ENCODE results near the gene NDUFS8. TPM values are rescaled to one million over a fixed set of nuclear protein-coding genes. Genes with fewer than 3 reads are reported as not detected.

The NDUFS8 gene
- total RNA-seq, 4 donors from 2014 or later = 112 to 192 (median 135) TPM

GRCh38 chr11:68014157-68014946 lies 16.1 kb upstream of the NDUFS8 start:
- intact Hi-C loops (cut with DNase I) = no loop called here
- H3K9me3 ChIP-seq = no peaks in the 10 kb centered on the region
- H3K4me3 ChIP-seq = peak overlapping the region in 1 of 4 donors; percentile 23
- H3K36me3 ChIP-seq = no peaks in the 10 kb centered on the region
- peaks cover 34 to 92% (median 51%) of the 10 kb centered on the region in 3 donors for H3K4me1 ChIP-seq
- TF ChIP-seq CTCF (IDR thresholded peaks at IDR 0.05) (no peak), POLR2A (IDR thresholded peaks at IDR 0.05) (peak in 1 of 4 donors; percentile 10)
- H3K27ac ChIP-seq = peak overlapping the region; percentile 80 to 95 (median 86)
- no peaks in the 10 kb centered on the region for H3K27me3 ChIP-seq
- no peak for DNase-seq
- 19 to 26% methylated on average over 8 to 12 of the region's 16 CpGs for WGBS, 2 donors

GRCh38 chr11:68014947-68015447 lies 15.5 kb upstream of the NDUFS8 start:
- no peak overlapping the region for H3K4me3 ChIP-seq
- H3K4me1 ChIP-seq = peaks cover 29 to 92% (median 46%) of the 10 kb centered on the region in 3 donors
- no peak for DNase-seq
- TF ChIP-seq POLR2A (IDR thresholded peaks at IDR 0.05) (no peak), CTCF (IDR thresholded peaks at IDR 0.05) (no peak)
- no peaks in the 10 kb centered on the region for H3K9me3 ChIP-seq
- no peaks in the 10 kb centered on the region for H3K27me3 ChIP-seq
- H3K27ac ChIP-seq = peak overlapping the region; percentile 80 to 95 (median 86)
- 88 to 100% methylated on average over 2 to 9 of the region's 19 CpGs for WGBS, 2 donors
- H3K36me3 ChIP-seq = no peaks in the 10 kb centered on the region
- intact Hi-C loops (cut with DNase I) = no loop called here

- TF ChIP-seq CTCF (IDR thresholded peaks at IDR 0.05) = no peak
- TF ChIP-seq POLR2A (IDR thresholded peaks at IDR 0.05) = no peak
- intact Hi-C loops (cut with DNase I) = no loop called here
- H3K36me3 ChIP-seq = no peaks in the 10 kb centered on the region
- peak overlapping the region in 2 of 4 donors; percentile 80 to 88 for H3K27ac ChIP-seq
- peaks cover 24 to 92% (median 41%) of the 10 kb centered on the region in 3 donors for H3K4me1 ChIP-seq
- DNase-seq = no peak
- no peak overlapping the region for H3K4me3 ChIP-seq
- no peaks in the 10 kb centered on the region for H3K9me3 ChIP-seq
- 95 to 99% methylated on average over 4 to 8 of the region's 8 CpGs for WGBS, 2 donors
- H3K27me3 ChIP-seq = no peaks in the 10 kb centered on the region
These were observed 15.0 kb upstream of the NDUFS8 start for GRCh38 chr11:68015467-68015866.

GRCh38 chr11:68016161-68016903 lies 14.1 kb upstream of the NDUFS8 start:
- DNase-seq = no peak
- Histone ChIP-seq H3K4me3 (no peak overlapping the region), H3K36me3 (no peaks in the 10 kb centered on the region), H3K9me3 (no peaks in the 10 kb centered on the region), H3K27ac (peak overlapping the region in 3 of 4 donors; percentile 57 to 59 (median 57)), H3K27me3 (no peaks in the 10 kb centered on the region), H3K4me1 (peaks cover 16 to 91% (median 39%) of the 10 kb centered on the region in 3 donors)
- TF ChIP-seq POLR2A (IDR thresholded peaks at IDR 0.05) (no peak), CTCF (IDR thresholded peaks at IDR 0.05) (no peak)
- intact Hi-C loops (cut with DNase I) = no loop called here
- 55 to 68% methylated on average over 11 to 12 of the region's 13 CpGs for WGBS, 2 donors
